Measurements from ENCODE around the gene CRIP2.

The CRIP2 gene

GRCh38 chr14:105486974-105487448, 12.4 kb downstream of the CRIP2 start:
- peak overlapping the region; percentile 69 for H3K4me3 ChIP-seq (ENCODE audit: low read length)
- TF ChIP-seq CTCF (conservative IDR thresholded peaks at IDR 0.05; ENCODE audit: low read length) = no peak
- DNase-seq (ENCODE audit: low read depth) = peak; percentile 40

GRCh38 chr14:105487449-105487985, 12.9 kb downstream of the CRIP2 start:
- no peak for TF ChIP-seq CTCF (conservative IDR thresholded peaks at IDR 0.05; ENCODE audit: low read length)
- H3K4me3 ChIP-seq (ENCODE audit: low read length) = peak overlapping the region; percentile 69
- no peak for DNase-seq (ENCODE audit: low read depth)

GRCh38 chr14:105487986-105488777, 13.6 kb downstream of the CRIP2 start:
- TF ChIP-seq CTCF (conservative IDR thresholded peaks at IDR 0.05; ENCODE audit: low read length) = peak; percentile 9
- peak overlapping the region; percentile 69 for H3K4me3 ChIP-seq (ENCODE audit: low read length)

GRCh38 chr14:105488781-105489541, 14.3 kb downstream of the CRIP2 start:
- TF ChIP-seq CTCF (conservative IDR thresholded peaks at IDR 0.05; ENCODE audit: low read length) = no peak
- no peak for DNase-seq (ENCODE audit: low read depth)
- peak overlapping the region; percentile 69 for H3K4me3 ChIP-seq (ENCODE audit: low read length)

More at GRCh38 chr14:105487986-105488777, 13.6 kb downstream of the CRIP2 start:
- no peak for DNase-seq (ENCODE audit: low read depth)

- peak; percentile 74 for DNase-seq (ENCODE audit: low read depth)
- H3K4me3 ChIP-seq (ENCODE audit: low read length) = peak overlapping the region; percentile 69
- TF ChIP-seq CTCF (conservative IDR thresholded peaks at IDR 0.05; ENCODE audit: low read length) = peak; percentile 68
Observed at GRCh38 chr14:105489542-105490266, 15.1 kb downstream of the CRIP2 start.

GRCh38 chr14:105490267-105490571, 15.6 kb downstream of the CRIP2 start:
- no peak for TF ChIP-seq CTCF (conservative IDR thresholded peaks at IDR 0.05; ENCODE audit: low read length)
- peak overlapping the region; percentile 69 for H3K4me3 ChIP-seq (ENCODE audit: low read length)
- no peak for DNase-seq (ENCODE audit: low read depth)
